Coronary artery (tissue), 2 donors: ENCODE results near the gene NKIRAS2.
A peak's percentile ranks its signal among the peaks of the same experiment; 100 is the strongest.

Experiments
- DNase-seq: peaks from one replicate; pipeline ENCODE4 v3.0.0-alpha.2; 2017; ENCODE audit warnings: low spot score
- H3K27ac ChIP-seq, 2 donors: fragments of 200-600 bp; sonication (generic); one replicate each; pipeline ENCODE4 v1.5.1; 2016 to 2019
- H3K4me3 ChIP-seq: fragments of 200-600 bp; sonication (generic); 2 replicates; pipeline ENCODE4 v1.5.1; 2016; ENCODE audit warnings: mild to moderate bottlenecking, moderate library complexity
- CTCF ChIP-seq: fragments of 200-600 bp; sonication (generic); IDR thresholded peaks from one replicate; pipeline ENCODE4 v1.5.1; 2019; ENCODE audit warnings: antibody characterized with exemption

NKIRAS2 gene

GRCh38 chr17:42023524-42024349 lies 3.8 kb downstream of the NKIRAS2 start:
- H3K27ac ChIP-seq: peak overlapping the region in 1 of 2 donors; percentile 67
- H3K4me3 ChIP-seq: no peak overlapping the region
- DNase-seq: no peak
- TF ChIP-seq CTCF: no peak

GRCh38 chr17:42025191-42025579 lies 5.3 kb downstream of the NKIRAS2 start:
- peak overlapping the region in 1 of 2 donors; percentile 36 for H3K27ac ChIP-seq
- DNase-seq: no peak
- TF ChIP-seq CTCF: no peak
- H3K4me3 ChIP-seq: no peak overlapping the region

GRCh38 chr17:42025936-42026335 lies 6.0 kb downstream of the NKIRAS2 start:
- TF ChIP-seq CTCF: no peak
- Histone ChIP-seq H3K4me3 (no peak overlapping the region), H3K27ac (no peak overlapping the region)
- DNase-seq: no peak

- no peak overlapping the region for H3K4me3 ChIP-seq
- no peak for DNase-seq
- TF ChIP-seq CTCF: no peak
- H3K27ac ChIP-seq: no peak overlapping the region
Observed at GRCh38 chr17:42026857-42027589, 7.1 kb downstream of the NKIRAS2 start.

- DNase-seq: no peak
- TF ChIP-seq CTCF: no peak
- no peak overlapping the region for H3K27ac ChIP-seq
- H3K4me3 ChIP-seq: no peak overlapping the region
Observed at GRCh38 chr17:42027590-42027889, 7.7 kb downstream of the NKIRAS2 start.

GRCh38 chr17:42027961-42028790 lies 8.3 kb downstream of the NKIRAS2 start:
- H3K27ac ChIP-seq: no peak overlapping the region
- no peak overlapping the region for H3K4me3 ChIP-seq
- no peak for TF ChIP-seq CTCF
- no peak for DNase-seq
